ENCODE measurements around the gene PXDN.

DNA sequence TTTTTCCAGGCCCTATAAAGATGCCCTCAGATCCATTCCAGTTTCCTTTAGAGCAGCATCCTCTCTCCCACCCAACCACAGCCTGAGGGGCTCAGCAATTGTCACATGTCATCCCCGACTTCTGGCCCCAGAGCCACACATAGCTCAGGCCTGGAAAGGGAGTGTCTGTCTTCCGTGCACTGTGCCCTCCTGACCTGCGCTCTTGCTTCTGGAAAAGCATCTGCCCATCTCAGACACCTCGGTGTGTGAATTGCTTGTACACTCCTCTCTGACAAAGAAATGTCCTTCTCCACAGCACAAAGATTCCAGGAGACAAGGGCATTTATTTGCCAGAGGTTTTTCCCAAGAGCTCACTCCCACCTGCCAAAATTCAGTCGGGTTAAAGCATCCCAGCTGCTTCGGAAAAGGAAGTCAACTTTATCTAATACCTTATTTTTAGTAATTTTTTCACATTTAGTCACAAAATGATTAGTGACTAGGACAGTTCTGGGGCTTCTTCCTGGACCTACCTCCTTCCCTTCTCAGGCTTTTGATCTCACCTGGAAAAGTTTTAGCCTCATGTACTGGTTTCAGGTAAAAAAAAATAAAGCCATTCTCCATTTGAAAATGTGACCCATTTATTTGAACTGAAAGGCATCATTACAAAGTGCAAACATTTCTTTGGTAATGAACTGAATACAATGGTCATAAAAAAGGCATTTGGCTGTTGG, 112.9 kb downstream of the PXDN start:
- TF ChIP-seq, protein P1, sequence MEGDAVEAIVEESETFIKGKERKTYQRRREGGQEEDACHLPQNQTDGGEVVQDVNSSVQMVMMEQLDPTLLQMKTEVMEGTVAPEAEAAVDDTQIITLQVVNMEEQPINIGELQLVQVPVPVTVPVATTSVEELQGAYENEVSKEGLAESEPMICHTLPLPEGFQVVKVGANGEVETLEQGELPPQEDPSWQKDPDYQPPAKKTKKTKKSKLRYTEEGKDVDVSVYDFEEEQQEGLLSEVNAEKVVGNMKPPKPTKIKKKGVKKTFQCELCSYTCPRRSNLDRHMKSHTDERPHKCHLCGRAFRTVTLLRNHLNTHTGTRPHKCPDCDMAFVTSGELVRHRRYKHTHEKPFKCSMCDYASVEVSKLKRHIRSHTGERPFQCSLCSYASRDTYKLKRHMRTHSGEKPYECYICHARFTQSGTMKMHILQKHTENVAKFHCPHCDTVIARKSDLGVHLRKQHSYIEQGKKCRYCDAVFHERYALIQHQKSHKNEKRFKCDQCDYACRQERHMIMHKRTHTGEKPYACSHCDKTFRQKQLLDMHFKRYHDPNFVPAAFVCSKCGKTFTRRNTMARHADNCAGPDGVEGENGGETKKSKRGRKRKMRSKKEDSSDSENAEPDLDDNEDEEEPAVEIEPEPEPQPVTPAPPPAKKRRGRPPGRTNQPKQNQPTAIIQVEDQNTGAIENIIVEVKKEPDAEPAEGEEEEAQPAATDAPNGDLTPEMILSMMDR (IDR thresholded peaks at IDR 0.05; ENCODE audit: low read depth, low read length) = no peak
- TF ChIP-seq POLR2A (IDR thresholded peaks at IDR 0.05; ENCODE audit: extremely low read depth, insufficient read length) = no peak
- TF ChIP-seq, protein P2, sequence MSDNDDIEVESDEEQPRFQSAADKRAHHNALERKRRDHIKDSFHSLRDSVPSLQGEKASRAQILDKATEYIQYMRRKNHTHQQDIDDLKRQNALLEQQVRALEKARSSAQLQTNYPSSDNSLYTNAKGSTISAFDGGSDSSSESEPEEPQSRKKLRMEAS (IDR thresholded peaks at IDR 0.05; ENCODE audit: low read depth, low read length) = no peak
